ENCODE measurements around the gene GALNT17. TPM values are rescaled to one million over a fixed set of nuclear protein-coding genes. Genes with fewer than 3 reads are reported as not detected.
"Not testable (repeated sequence)": the region's sequence is repeated elsewhere in the genome, so short reads cannot be mapped to it uniquely, and the experiment has no call there.

The GALNT17 gene
- total RNA-seq, 2 experiments from 2014 or later, result not detected

GRCh38 chr7:71731740-71732139 is 599.8 kb downstream of the GALNT17 start:
- Mint-ChIP-seq H3K4me3 (no peak overlapping the region), H3K27me3 (peaks cover 9% of the 10 kb centered on the region), H3K9me3 (no peaks in the 10 kb centered on the region), H3K4me1 (ENCODE audit: low read depth) (no peaks in the 10 kb centered on the region), H3K27ac (no peak overlapping the region), H3K36me3 (ENCODE audit: low read depth) (no peaks in the 10 kb centered on the region)
- POLR2A ChIA-PET, result no interaction called here
- TF ChIP-seq, protein P1, sequence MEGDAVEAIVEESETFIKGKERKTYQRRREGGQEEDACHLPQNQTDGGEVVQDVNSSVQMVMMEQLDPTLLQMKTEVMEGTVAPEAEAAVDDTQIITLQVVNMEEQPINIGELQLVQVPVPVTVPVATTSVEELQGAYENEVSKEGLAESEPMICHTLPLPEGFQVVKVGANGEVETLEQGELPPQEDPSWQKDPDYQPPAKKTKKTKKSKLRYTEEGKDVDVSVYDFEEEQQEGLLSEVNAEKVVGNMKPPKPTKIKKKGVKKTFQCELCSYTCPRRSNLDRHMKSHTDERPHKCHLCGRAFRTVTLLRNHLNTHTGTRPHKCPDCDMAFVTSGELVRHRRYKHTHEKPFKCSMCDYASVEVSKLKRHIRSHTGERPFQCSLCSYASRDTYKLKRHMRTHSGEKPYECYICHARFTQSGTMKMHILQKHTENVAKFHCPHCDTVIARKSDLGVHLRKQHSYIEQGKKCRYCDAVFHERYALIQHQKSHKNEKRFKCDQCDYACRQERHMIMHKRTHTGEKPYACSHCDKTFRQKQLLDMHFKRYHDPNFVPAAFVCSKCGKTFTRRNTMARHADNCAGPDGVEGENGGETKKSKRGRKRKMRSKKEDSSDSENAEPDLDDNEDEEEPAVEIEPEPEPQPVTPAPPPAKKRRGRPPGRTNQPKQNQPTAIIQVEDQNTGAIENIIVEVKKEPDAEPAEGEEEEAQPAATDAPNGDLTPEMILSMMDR (IDR thresholded peaks at IDR 0.05), result no peak
- DNase-seq (no peak), ATAC-seq (ENCODE audit: poor library complexity) (no peak)
- CTCF ChIA-PET, result no interaction called here
- no peak overlapping the region for H3K27ac ChIP-seq (ENCODE audit: low read depth in 1 of 2, low read length in 2 of 2)
- no peak overlapping the region for H3K4me3 ChIP-seq (ENCODE audit: low read length)
- H3K36me3 ChIP-seq (ENCODE audit: insufficient read depth, low read length), result no peaks in the 10 kb centered on the region
- H3K4me1 ChIP-seq (ENCODE audit: insufficient read depth, low read length), result peaks cover 5% of the 10 kb centered on the region
- peaks cover 0 to 5% of the 10 kb centered on the region in 2 experiments for H3K9me3 ChIP-seq (ENCODE audit: control insufficient read depth in 1 of 2, insufficient read depth in 1 of 2, low read length in 2 of 2)
- intact Hi-C loops (cut with DNase I, micrococcal nuclease), result loop anchor here (2.0 to 10.0 kb wide), 2 partner anchors 877 to 901 kb away; no protein-coding TSS in a partner anchor
- no peaks in the 10 kb centered on the region for H3K27me3 ChIP-seq (ENCODE audit: control insufficient read depth in 1 of 2, insufficient read depth in 2 of 2, low read length in 2 of 2)

- Mint-ChIP-seq H3K36me3 (ENCODE audit: low read depth) (no peaks in the 10 kb centered on the region), H3K27ac (no peak overlapping the region), H3K27me3 (peaks cover 9% of the 10 kb centered on the region), H3K9me3 (no peaks in the 10 kb centered on the region), H3K4me3 (no peak overlapping the region), H3K4me1 (ENCODE audit: low read depth) (no peaks in the 10 kb centered on the region)
- POLR2A ChIA-PET, result no interaction called here
- Histone ChIP-seq H3K4me3 (ENCODE audit: low read length) (no peak overlapping the region), H3K27me3 (ENCODE audit: control insufficient read depth in 1 of 2, insufficient read depth in 2 of 2, low read length in 2 of 2) (no peaks in the 10 kb centered on the region), H3K4me1 (ENCODE audit: insufficient read depth, low read length) (peaks cover 5% of the 10 kb centered on the region), H3K27ac (ENCODE audit: low read depth in 1 of 2, low read length in 2 of 2) (no peak overlapping the region), H3K9me3 (ENCODE audit: control insufficient read depth in 1 of 2, insufficient read depth in 1 of 2, low read length in 2 of 2) (peaks cover 0 to 5% of the 10 kb centered on the region in 2 experiments), H3K36me3 (ENCODE audit: insufficient read depth, low read length) (no peaks in the 10 kb centered on the region)
- no peak for ATAC-seq (ENCODE audit: poor library complexity)
- DNase-seq, result peak; percentile 17 to 75 (median 38)
- intact Hi-C loops (cut with DNase I, micrococcal nuclease), result loop anchor here in 1 of 2 experiments (10.0 kb wide), 1 partner anchor 878 kb away; no protein-coding TSS in a partner anchor
- CTCF ChIA-PET, result interaction anchor here (0.5 to 0.7 kb wide), 4 partner anchors 14 to 1163 kb away, joined by 3 to 4 read pairs (median 3); no protein-coding TSS in a partner anchor
- TF ChIP-seq, protein P1 (IDR thresholded peaks at IDR 0.05), result peak; percentile 77
Observed at GRCh38 chr7:71733107-71733870, 601.3 kb downstream of the GALNT17 start.

DNA sequence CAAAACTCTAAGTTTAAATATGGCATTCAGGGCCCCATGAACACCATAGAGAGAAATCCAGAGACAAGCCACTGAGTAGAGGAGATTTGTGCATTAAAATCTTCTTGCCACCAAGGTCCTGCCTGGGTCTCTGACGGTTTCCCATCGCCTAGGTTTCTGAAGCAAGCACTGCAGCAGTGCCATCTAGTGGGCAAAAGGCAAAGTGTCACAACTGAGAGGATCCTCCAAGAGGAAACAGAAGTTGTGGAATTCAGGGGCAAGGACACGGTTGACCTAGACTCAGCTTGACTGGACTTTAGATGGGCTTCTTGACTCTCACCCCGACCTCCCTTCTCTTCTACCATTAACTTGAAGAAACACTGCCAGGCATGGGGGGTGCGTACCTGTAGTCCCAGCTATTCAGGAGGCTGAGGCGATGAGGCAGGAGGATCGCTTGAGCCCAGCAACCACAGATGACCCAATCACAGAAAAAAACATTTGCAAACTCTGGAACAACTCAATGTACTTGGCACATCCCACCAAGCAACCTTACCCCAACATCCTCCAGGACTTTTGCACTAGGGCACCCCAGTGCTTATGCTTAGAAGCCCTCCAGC is 604.1 kb downstream of the GALNT17 start:
- H3K27me3 Mint-ChIP-seq, result peaks cover 9% of the 10 kb centered on the region
- no peak overlapping the region for H3K4me3 Mint-ChIP-seq
- H3K27ac ChIP-seq (ENCODE audit: low read depth in 1 of 2, low read length in 2 of 2), result no peak overlapping the region
- ATAC-seq (ENCODE audit: poor library complexity), result no peak
- no peaks in the 10 kb centered on the region for H3K9me3 Mint-ChIP-seq
- H3K9me3 ChIP-seq (ENCODE audit: control insufficient read depth in 1 of 2, insufficient read depth in 1 of 2, low read length in 2 of 2), result peaks cover 0 to 5% of the 10 kb centered on the region in 2 experiments
- H3K27me3 ChIP-seq (ENCODE audit: control insufficient read depth in 1 of 2, insufficient read depth in 2 of 2, low read length in 2 of 2), result no peaks in the 10 kb centered on the region
- ChIA-PET CTCF (no interaction called here), POLR2A (no interaction called here)
- no peaks in the 10 kb centered on the region for H3K36me3 Mint-ChIP-seq (ENCODE audit: low read depth)
- intact Hi-C loops (cut with DNase I, micrococcal nuclease), result loop anchor here (2.0 to 10.0 kb wide), 2 partner anchors 881 to 907 kb away; no protein-coding TSS in a partner anchor
- no peak overlapping the region for H3K4me3 ChIP-seq (ENCODE audit: low read length)
- no peak overlapping the region for H3K27ac Mint-ChIP-seq
- TF ChIP-seq, protein P1 (IDR thresholded peaks at IDR 0.05), result peak; percentile 47
- DNase-seq, result peak in 13 of 14 experiments; percentile 4 to 62 (median 13)
- H3K36me3 ChIP-seq (ENCODE audit: insufficient read depth, low read length), result no peaks in the 10 kb centered on the region
- H3K4me1 Mint-ChIP-seq (ENCODE audit: low read depth), result no peaks in the 10 kb centered on the region
- H3K4me1 ChIP-seq (ENCODE audit: insufficient read depth, low read length), result peaks cover 5% of the 10 kb centered on the region

DNA sequence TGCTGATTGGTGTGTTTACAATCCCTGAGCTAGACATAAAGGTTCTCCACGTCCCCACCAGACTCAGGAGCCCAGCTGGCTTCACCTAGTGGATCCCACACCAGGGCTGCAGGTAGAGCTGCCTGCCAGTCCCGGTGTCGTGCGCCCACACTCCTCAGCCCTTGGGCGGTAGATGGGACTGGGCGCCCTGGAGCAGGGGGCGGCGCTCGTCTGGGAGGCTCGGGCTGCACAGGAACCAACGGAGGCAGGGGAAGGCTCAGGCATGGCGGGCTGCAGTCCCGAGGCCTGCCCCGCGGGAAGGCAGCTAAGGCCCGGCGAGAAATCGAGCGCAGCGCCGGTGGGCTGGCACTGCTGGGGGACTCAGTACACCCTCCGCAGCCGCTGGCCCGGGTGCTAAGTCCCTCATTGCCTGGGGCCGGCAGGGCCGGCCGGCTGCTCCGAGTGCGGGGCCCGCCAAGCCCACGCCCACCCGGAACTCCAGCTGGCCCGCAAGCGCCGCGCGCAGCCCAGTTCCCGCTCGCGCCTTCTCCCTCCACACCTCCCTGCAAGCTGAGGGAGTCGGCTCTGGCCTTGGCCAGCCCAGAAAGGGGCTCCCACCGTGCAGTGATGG is 606.1 kb downstream of the GALNT17 start:
- H3K4me1 ChIP-seq (ENCODE audit: insufficient read depth, low read length); H3K9me3 Mint-ChIP-seq; POLR2A ChIA-PET; H3K27me3 ChIP-seq (ENCODE audit: control insufficient read depth in 1 of 2, insufficient read depth in 2 of 2, low read length in 2 of 2); H3K4me1 Mint-ChIP-seq (ENCODE audit: low read depth); H3K4me3 Mint-ChIP-seq; H3K27me3 Mint-ChIP-seq; H3K4me3 ChIP-seq (ENCODE audit: low read length); H3K9me3 ChIP-seq (ENCODE audit: control insufficient read depth in 1 of 2, insufficient read depth in 1 of 2, low read length in 2 of 2); DNase-seq; H3K36me3 Mint-ChIP-seq (ENCODE audit: low read depth); H3K27ac Mint-ChIP-seq; CTCF ChIA-PET; ATAC-seq (ENCODE audit: poor library complexity); H3K36me3 ChIP-seq (ENCODE audit: insufficient read depth, low read length); H3K27ac ChIP-seq (ENCODE audit: low read depth in 1 of 2, low read length in 2 of 2): not testable (repeated sequence)
- intact Hi-C loops (cut with DNase I, micrococcal nuclease), result loop anchor here (2.0 to 10.0 kb wide), 2 partner anchors 883 to 909 kb away; no protein-coding TSS in a partner anchor
